ENCODE measurements around the gene SLC9A9.

The SLC9A9 gene

GRCh38 chr3:143266927-143267326 lies 581.3 kb downstream of the SLC9A9 start:
- peak in 1 of 2 donors; percentile 8 for DNase-seq

GRCh38 chr3:143266511-143266910 lies 581.8 kb downstream of the SLC9A9 start:
- DNase-seq, result no peak

- DNase-seq, result no peak
Observed at GRCh38 chr3:143265501-143266070, 582.7 kb downstream of the SLC9A9 start.

DNA sequence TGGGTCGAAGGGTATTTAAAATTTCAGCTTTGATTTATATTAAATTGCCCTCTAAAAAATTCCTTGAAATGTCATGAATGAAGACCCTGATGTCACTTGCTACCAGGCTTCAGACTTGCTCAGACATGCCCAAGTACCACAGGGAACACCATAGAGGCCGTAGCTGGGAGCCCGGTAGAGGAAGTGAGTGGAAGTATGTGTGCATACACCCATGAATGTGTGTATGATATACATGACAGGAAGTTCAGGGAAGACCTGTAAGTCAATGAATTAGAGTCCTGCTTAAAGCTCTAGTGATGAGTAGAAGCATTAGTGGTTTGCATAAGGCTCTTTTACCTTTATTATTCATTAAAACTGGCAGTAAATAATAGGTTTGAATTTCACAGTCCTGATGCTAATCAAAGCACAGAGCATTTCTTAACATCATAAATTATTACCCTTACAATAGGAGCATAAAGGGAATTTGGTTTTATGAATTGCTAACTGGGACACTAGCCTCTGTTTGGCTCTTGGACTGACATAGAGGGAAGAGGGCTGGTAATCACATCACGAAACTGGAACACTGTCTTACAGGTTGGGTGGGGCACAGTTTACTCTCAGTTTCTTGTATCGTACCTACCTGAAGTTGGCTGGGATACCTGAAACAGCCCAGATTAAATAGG lies 584.3 kb downstream of the SLC9A9 start:
- DNase-seq, result no peak

DNA sequence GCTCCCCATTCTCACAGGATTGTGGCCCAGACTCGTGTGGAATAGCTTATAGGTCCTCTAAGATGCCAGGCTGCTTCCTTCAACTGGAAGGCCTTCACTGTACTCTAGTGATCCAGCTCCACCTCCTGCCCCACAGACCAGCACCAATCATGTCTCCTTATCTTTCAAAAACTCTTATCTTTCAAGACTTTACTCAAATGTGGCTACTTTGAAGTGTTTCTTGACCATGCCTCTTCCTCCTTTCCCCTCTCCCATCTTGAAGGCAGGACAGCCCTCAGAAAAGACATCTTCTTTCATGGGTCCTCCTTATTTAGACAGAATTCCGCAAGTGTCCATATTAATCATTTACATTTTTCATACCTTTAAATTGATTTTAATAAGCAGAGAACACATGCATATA lies 586.4 kb downstream of the SLC9A9 start:
- DNase-seq, result no peak

DNA sequence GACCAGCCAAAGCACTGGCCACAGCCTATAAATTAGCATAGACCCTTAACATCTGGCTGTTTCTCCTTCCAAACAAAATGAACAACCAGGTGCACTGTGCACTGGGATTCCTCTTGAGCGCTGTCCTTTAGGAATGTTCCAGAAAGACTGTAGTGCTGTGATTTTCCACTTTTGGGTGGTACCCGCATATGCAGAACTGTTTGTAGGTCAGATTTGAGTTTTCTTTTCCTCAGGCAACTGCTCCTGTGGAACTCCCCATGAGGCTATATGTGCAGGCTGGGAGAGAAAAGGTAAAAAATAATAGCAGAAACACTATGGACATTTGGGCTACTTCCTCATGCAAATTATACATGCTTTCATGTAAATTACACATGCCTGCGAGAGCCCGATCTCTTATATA lies 589.6 kb downstream of the SLC9A9 start:
- DNase-seq, result no peak

- DNase-seq, result no peak
Observed at GRCh38 chr3:143256416-143256815, 591.9 kb downstream of the SLC9A9 start.

- DNase-seq, result no peak
Observed at GRCh38 chr3:143255739-143256138, 592.5 kb downstream of the SLC9A9 start.

DNA sequence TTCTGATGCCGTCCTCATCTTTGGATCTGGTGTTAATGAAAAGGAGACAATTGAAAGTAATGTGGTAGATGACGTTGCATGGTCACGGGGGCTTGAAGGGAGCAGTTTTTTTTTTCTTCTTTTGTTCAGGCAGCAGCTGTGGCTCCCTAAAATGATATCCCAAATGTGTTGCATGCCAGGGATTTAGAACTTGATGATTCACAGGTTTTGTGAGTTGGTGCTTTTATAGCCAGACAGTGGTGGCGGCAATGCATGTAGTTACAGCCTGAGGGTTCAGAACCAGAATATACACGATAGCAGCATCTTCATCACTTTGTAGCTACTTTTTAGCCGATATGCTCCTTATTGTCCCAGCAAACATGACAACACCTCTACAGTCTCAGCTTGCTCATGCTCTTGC lies 595.3 kb downstream of the SLC9A9 start:
- no peak for DNase-seq

GRCh38 chr3:143249014-143249413 lies 599.3 kb downstream of the SLC9A9 start:
- DNase-seq, result no peak

GRCh38 chr3:143247073-143247472 lies 601.2 kb downstream of the SLC9A9 start:
- DNase-seq, result no peak

DNA sequence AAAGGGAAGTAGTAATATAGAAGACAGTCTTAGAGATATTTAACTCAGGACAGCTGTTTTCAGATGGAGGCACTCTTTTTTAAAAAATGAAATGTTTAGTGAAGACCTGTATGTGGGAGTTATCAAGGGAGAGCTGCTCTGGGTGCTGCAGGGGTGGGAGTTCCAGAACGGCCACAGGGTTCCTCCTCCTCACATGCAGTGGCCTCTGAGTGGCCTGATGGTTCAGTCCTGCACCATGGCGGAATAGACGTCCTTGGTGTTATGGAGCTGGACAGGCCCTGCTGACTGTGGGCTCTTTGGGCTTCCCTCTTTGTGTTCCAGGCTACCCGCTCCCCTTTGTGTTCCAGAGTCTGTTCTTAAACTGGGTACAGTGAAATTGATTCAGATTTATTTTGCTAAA lies 602.6 kb downstream of the SLC9A9 start:
- no peak for DNase-seq

DNA sequence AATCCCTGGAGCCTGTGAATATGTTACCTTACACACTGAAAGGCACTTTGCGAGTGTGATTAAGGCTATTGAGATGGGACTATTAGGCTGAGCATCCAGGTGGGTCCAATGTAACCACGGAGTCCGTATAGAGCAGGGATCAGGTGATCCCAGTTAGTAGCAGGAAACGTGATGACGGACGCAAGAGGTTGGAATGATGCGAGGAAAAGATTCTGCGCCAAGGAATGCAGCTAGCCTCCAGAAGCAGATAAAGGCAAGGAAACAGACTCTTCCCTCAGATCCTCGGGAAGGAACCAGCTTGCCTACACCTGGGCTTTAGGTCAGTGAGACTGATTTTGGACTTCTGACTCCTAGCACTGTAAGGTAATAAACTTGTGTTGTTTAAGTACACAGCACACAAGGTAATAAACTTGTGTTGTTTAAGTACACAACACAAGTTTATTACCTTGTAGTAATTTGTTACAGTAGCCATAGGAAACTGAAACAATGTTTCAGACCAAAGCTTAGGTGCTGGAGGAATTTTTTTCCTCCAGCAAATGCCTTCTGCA lies 603.7 kb downstream of the SLC9A9 start:
- DNase-seq, result no peak

DNA sequence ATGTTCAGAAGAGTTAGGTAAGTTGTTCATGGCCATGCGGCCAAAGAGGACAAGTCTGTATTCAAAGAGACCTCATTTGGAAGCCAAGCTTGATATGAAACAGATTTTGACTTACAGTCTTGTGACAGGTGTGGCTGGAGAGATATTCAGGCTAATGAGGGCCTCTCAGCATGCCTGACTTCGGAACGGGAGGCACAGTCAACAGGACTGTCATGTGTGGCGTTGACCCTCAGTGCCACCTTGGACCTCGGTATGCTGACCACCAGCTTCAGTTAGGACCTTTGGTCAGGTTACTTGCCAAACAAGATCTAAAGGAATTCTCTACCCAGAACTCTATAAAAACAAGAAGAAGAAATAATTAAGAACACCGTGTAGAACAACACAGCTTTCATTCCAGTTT lies 604.6 kb downstream of the SLC9A9 start:
- DNase-seq, result no peak

GRCh38 chr3:143242691-143243090 lies 605.6 kb downstream of the SLC9A9 start:
- DNase-seq, result no peak

DNA sequence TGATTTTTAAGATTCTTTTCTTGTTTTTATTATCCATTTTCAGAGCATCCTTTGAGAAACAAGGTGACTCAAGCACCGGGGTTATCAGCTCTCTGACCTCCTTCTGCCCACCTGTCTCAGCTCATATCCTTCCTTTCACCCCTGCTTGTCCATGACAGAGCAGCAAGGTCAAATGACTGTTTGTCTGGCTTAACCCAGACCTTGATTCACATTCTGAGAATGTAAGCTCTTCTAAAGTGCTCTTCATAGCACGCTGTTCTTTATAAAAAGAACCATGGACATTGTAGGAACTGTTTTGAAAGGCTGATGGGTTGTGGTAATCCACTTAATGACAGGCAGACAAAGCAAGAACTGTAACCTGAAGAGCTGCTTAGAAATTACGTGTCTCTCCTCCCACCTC lies 606.2 kb downstream of the SLC9A9 start:
- DNase-seq, result no peak

DNA sequence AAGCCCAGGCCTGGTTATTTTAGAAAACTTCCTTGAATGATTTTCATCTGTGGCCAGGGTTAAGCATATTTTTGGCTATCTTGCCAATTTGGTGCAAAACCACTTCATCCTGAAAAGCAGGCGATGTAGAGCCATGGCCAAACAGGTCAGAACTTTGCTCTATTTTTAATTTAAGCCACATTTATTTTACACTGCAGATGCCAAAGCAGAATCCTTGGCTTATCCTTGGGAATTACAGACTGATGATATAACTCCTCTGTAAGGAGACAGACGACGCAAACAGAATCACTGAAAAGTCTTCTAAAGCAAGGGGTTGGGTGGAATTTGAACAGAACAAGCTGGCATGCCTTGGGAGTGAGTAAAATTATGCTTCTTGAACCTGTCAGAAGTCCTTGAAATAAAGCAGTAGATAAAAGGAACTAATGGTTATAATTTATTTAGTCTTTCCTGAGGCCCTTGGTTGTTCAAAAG lies 606.8 kb downstream of the SLC9A9 start:
- no peak for DNase-seq

DNA sequence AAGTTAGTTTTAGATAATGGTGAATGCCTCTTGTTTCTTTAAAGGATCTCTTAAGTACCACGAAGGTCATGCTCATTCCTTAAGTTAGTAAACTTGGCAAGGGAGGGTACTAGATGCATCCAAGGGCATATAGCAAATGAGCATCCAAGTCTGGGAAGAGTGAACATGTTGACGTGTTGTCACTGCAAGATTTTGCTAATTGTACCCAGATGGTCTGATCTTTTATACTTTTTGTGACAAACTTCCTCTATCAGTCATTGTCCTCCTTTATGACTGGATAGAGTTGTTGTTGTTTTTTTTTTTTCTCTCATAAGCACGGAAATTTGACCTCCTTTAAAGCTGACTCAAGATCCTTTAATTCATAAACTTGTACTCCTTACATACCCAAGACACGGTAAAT lies 607.4 kb downstream of the SLC9A9 start:
- no peak for DNase-seq

GRCh38 chr3:143239031-143239430 lies 609.2 kb downstream of the SLC9A9 start:
- DNase-seq, result no peak

DNA sequence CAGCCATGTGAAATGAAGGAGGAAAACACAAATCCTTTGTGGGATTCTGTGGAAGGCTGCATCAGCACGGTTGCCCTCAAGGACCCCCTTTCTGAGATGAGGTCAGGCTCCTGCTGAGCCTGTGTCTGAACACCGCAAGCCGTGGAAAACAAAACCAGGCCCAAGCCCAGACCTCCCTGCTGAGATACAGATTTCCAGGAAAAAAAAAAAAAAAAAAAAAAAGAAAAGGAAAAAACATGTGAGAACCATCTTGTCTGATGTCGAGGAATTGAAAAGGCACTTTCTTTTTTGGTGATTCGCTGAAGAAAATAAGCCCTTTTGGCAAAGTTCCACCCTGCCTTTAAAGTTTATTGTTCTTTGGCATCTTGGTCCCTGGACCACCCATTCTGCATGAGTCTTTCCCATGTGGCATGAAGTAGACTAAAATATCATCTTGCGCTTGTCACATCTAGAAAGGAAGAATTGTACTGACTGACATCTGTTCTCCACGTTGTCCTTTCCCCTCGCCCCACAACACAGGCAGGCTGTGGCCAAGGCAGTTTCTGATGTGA lies 611.1 kb downstream of the SLC9A9 start:
- no peak for DNase-seq

GRCh38 chr3:143236226-143236964 lies 611.9 kb downstream of the SLC9A9 start:
- peak; percentile 29 to 42 for DNase-seq

GRCh38 chr3:143235614-143236204 lies 612.6 kb downstream of the SLC9A9 start:
- no peak for DNase-seq

GRCh38 chr3:143234526-143234925 lies 613.7 kb downstream of the SLC9A9 start:
- no peak for DNase-seq
